Measurements from ENCODE around the gene PAX2.

DNA sequence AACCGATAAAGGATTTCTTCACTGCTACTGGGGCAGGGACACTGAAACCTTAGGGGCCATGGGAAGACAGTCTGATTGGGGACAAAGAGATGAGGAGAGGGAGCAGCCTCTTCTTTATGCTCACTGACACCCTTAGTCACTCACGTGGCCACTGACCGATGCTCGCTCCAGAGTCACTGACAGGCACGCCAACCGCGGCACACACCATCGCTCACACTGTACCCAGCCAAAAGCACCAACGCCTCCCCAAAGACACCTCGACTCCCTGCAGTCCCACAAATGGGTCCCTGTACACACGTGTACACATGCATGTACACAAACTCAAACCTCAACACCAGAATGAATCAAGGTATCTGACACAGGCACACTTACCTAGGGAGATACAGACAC is 132.1 kb downstream of the PAX2 start:
- TF ChIP-seq CTCF (IDR thresholded peaks at IDR 0.05; ENCODE audit: poor library complexity) (no peak), EZH2 (IDR thresholded peaks at IDR 0.05; ENCODE audit: borderline replicate concordance) (no peak), EZH2phosphoT487 (IDR thresholded peaks at IDR 0.05; ENCODE audit: low read depth, severe bottlenecking, unreplicated experiment) (no peak)

Measured in hepatocyte (in vitro differentiated cells).